Endothelial cell of umbilical vein (primary cell): Measurements from ENCODE around the gene ZNF804A. TPM values are rescaled to one million over a fixed set of nuclear protein-coding genes. Genes with fewer than 3 reads are reported as not detected.

ENCODE experiments used
- BruUV-seq: library from RNA; stranded (reverse); fragments of 400-500 nt; replicated peaks from 2 replicates; lab custom pipeline; 2021; lab: Mats Ljungman, UMichigan
- CTCF ChIA-PET: fragments of 300-600, 350-600 bp; sonication (Branson Sonifier 250); formaldehyde crosslinking; loops from one replicate; lab custom pipeline; 2021; ENCODE audit warnings: antibody characterized with exemption, inconsistent platforms; lab: Charles Lee
- POLR2A ChIA-PET: fragments of 300-600, 350-600 bp; sonication (Branson Sonifier 250); formaldehyde crosslinking; loops from one replicate; lab custom pipeline; 2021; ENCODE audit warnings: antibody characterized with exemption, inconsistent platforms; lab: Charles Lee
- DNase-seq: peaks from one replicate; pipeline ENCODE4 v3.0.0-alpha.2; 2011; ENCODE audit warnings: low read depth, low spot score
- FAIRE-seq: peaks from 2 replicates; lab custom pipeline; 2011; peaks lifted over from hg19 to GRCh38; lab: Jason Lieb, UNC
- H2AFZ ChIP-seq: 2 replicates; pipeline ENCODE4 v1.6.0; 2012; ENCODE audit warnings: low read depth, low read length, control low read depth, inconsistent platforms
- H3K27ac ChIP-seq: 2 replicates; pipeline ENCODE4 v1.5.1; 2011; ENCODE audit warnings: low read depth, mild to moderate bottlenecking, control low read depth, low read length, moderate library complexity; ENCODE audit not compliant: insufficient read depth
- H3K27me3 ChIP-seq, 2 experiments: 2 replicates each; pipeline versions ENCODE4 v1.6.0 to v1.6.1; 2011; ENCODE audit warnings: low read length in 2 of 2, mixed read lengths in 1 of 2; ENCODE audit not compliant: control insufficient read depth in 2 of 2, insufficient read depth in 2 of 2
- H3K36me3 ChIP-seq, 2 experiments: 2 replicates in 1 of 2; 3 replicates in 1 of 2; pipeline ENCODE4 v1.5.1; 2011; ENCODE audit warnings: low read length in 2 of 2, mild to moderate bottlenecking in 1 of 2, moderate library complexity in 1 of 2; ENCODE audit not compliant: control insufficient read depth in 2 of 2, insufficient read depth in 2 of 2; ENCODE audit errors: extremely low read depth in 1 of 2
- H3K4me1 ChIP-seq: 3 replicates; pipeline ENCODE4 v1.5.1; 2011; ENCODE audit warnings: mild to moderate bottlenecking, low read length; ENCODE audit not compliant: control insufficient read depth, insufficient read depth; ENCODE audit errors: extremely low read depth
- H3K4me2 ChIP-seq: 2 replicates; pipeline ENCODE4 v1.6.1; 2011; ENCODE audit warnings: low read length, control low read depth, mixed read lengths; ENCODE audit not compliant: insufficient read depth
- H3K4me3 ChIP-seq, 3 experiments: fragments of 200-600 bp in 1 of 3; sonication (generic), shearing (Covaris generic) in 1 of 3; replicated peaks in 1 of 3; 2 replicates each; pipeline ENCODE4 v1.5.1; 2011 to 2016; ENCODE audit warnings: control low read depth in 3 of 3, low read length in 3 of 3, mild to moderate bottlenecking in 2 of 3, inconsistent platforms in 1 of 3, low read depth in 1 of 3, moderate library complexity in 1 of 3; ENCODE audit not compliant: insufficient read depth in 1 of 3
- H3K79me2 ChIP-seq: 2 replicates; pipeline ENCODE4 v1.6.0; 2012; ENCODE audit warnings: low read length, inconsistent platforms; ENCODE audit not compliant: control insufficient read depth, insufficient read depth
- H3K9ac ChIP-seq: replicated peaks from 2 replicates; pipeline ENCODE3; 2011; ENCODE audit warnings: low read length, control low read depth; ENCODE audit not compliant: insufficient read depth; ENCODE audit errors: extremely low read depth
- H3K9me1 ChIP-seq: replicated peaks from 3 replicates; pipeline ENCODE4 v1.6.0; 2011; ENCODE audit warnings: mild to moderate bottlenecking, low read length; ENCODE audit not compliant: control insufficient read depth, insufficient read depth; ENCODE audit errors: extremely low read depth
- H3K9me3 ChIP-seq: replicated peaks from 2 replicates; pipeline ENCODE4 v1.5.1; 2012; ENCODE audit warnings: low read length, inconsistent platforms; ENCODE audit not compliant: control insufficient read depth, insufficient read depth
- H4K20me1 ChIP-seq: replicated peaks from 2 replicates; pipeline ENCODE3; 2011; ENCODE audit warnings: mild to moderate bottlenecking, low read length; ENCODE audit not compliant: control insufficient read depth, insufficient read depth; ENCODE audit errors: extremely low read depth
- CTCF ChIP-seq, 2 donors: IDR thresholded peaks; 1 replicate in 1 of 2; 2 replicates in 1 of 2; pipeline ENCODE4 v1.5.1; 2011; ENCODE audit warnings: low read length in 2 of 2, mild to moderate bottlenecking in 2 of 2, moderate library complexity in 2 of 2, control low read depth in 1 of 2, inconsistent platforms in 1 of 2, low read depth in 1 of 2; ENCODE audit not compliant: insufficient read depth in 1 of 2; ENCODE audit errors: extremely low read depth in 1 of 2
- EZH2 ChIP-seq: IDR thresholded peaks from 2 replicates; pipeline ENCODE4 v1.6.1; 2012; ENCODE audit warnings: borderline replicate concordance, low read depth, mild to moderate bottlenecking, moderate library complexity, low read length, inconsistent platforms; ENCODE audit not compliant: severe bottlenecking
- FOS ChIP-seq: IDR thresholded peaks from 2 replicates; pipeline ENCODE4 v1.6.1; 2011; ENCODE audit warnings: mild to moderate bottlenecking, low read length, moderate library complexity, borderline replicate concordance; ENCODE audit not compliant: insufficient read depth
- GATA2 ChIP-seq: IDR thresholded peaks from 2 replicates; pipeline ENCODE4 v1.7.0; 2011; ENCODE audit warnings: low read depth, mild to moderate bottlenecking, moderate library complexity, mixed read lengths, low read length; ENCODE audit not compliant: insufficient read length, insufficient read depth
- JUN ChIP-seq: IDR thresholded peaks from 2 replicates; pipeline ENCODE4 v1.6.1; 2011; ENCODE audit warnings: borderline replicate concordance, low read depth; ENCODE audit not compliant: insufficient read length, insufficient read depth
- MYC ChIP-seq: IDR thresholded peaks from one replicate; pipeline ENCODE4 v1.6.1; 2011; ENCODE audit warnings: mild to moderate bottlenecking, low read depth, low read length
- POLR2A ChIP-seq: IDR thresholded peaks from 2 replicates; pipeline ENCODE4 v1.6.1; 2012; ENCODE audit warnings: low read depth, mild to moderate bottlenecking, control low read depth, low read length
- POLR2AphosphoS5 ChIP-seq: IDR thresholded peaks from 2 replicates; pipeline ENCODE4 v1.6.1; 2012; ENCODE audit warnings: low read depth, mild to moderate bottlenecking, control low read depth, low read length, moderate library complexity; ENCODE audit not compliant: insufficient read depth
- dilution Hi-C: fragments of 300-500 bp; cut with MboI; formaldehyde crosslinking; loops from one replicate; pipeline ENCODE4 v1.15.0; 2019; ENCODE audit warnings: low sequenced_read_pairs; ENCODE audit not compliant: extremely low pct_ligation_motif_present
- intact Hi-C: fragments of 100-400 bp; cut with micrococcal nuclease; formaldehyde crosslinking; loops from one replicate; pipeline ENCODE4 v1.10.0; 2022
- polyA plus RNA-seq, 4 experiments: library from polyadenylated mRNA; depleted of rRNA in 3 of 4; stranded (reverse) in 3 of 4; unstranded in 1 of 4; fragments of >200 nt; gene quantifications; 2 replicates each; pipeline versions ENCODE4 v1.2.1 to v1.2.3, GENCODE V29; 2011 to 2012; ENCODE audit warnings: missing spikeins in 1 of 4
- total RNA-seq: library from RNA; stranded (reverse); gene quantifications from 2 replicates; pipeline ENCODE4 v1.2.3, GENCODE V29; 2021
- TF ChIP-seq, protein P1 (sequence below): IDR thresholded peaks from 2 replicates; pipeline ENCODE4 v1.6.1; 2011; ENCODE audit not compliant: insufficient read depth, insufficient read length

Gene ZNF804A
- total and polyA plus RNA-seq, 2 donors (not counting 3 experiments of a cell fraction or from before 2014, with no cell fraction given), result 0.22 TPM; not detected in 1

DNA sequence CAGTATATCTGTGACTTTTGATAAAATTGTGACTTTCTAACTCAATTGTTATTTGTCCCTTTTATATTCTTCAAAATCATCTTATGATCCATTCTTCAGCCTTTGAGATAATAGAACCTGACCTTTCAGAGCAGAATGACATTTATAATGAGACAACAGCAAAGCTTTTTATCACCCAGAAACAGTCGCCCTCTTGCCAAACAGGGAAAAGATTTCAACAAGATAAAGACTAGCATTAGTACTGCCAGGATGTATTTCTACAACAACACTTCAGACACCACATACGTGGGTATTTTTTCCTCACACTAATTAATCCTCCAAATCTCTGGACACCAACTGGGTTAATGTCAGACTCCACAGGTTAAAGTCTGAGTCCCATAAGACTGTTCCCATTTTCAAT, 249.0 kb downstream of the ZNF804A start:
- ChIA-PET POLR2A (no interaction called here), CTCF (no interaction called here)
- H3K79me2 ChIP-seq, result no peaks in the 10 kb centered on the region
- no peak overlapping the region for H3K4me3 ChIP-seq
- H3K27me3 ChIP-seq, result no peaks in the 10 kb centered on the region
- H3K27ac ChIP-seq, result no peak overlapping the region
- no peak for DNase-seq
- dilution Hi-C loops (no loop called here), intact Hi-C loops (no loop called here)
- BruUV-seq, result no TSS peak
- TF ChIP-seq CTCF (IDR thresholded peaks at IDR 0.05; ENCODE audit: extremely low read depth in 1 of 2, insufficient read depth in 1 of 2, low read depth in 1 of 2, low read length in 2 of 2), result no peak
- TF ChIP-seq POLR2A, result no peak
- TF ChIP-seq MYC, result no peak
- no peaks in the 10 kb centered on the region for H3K4me1 ChIP-seq
- no peaks in the 10 kb centered on the region for H3K9me1 ChIP-seq
- no peaks in the 10 kb centered on the region for H4K20me1 ChIP-seq
- no peak overlapping the region for H3K4me2 ChIP-seq
- H3K9me3 ChIP-seq, result no peaks in the 10 kb centered on the region
- no peaks in the 10 kb centered on the region for H3K36me3 ChIP-seq
- no peak for FAIRE-seq
- H3K9ac ChIP-seq, result no peak overlapping the region
- H2AFZ ChIP-seq, result no peak overlapping the region

GRCh38 chr2:184849516-184849915, 251.2 kb downstream of the ZNF804A start:
- intact Hi-C loops, result no loop called here

More at GRCh38 chr2:184849516-184849915, 251.2 kb downstream of the ZNF804A start:
- TF ChIP-seq JUN (no peak), EZH2 (no peak), POLR2AphosphoS5 (no peak), CTCF (IDR thresholded peaks at IDR 0.05; ENCODE audit: extremely low read depth in 1 of 2, insufficient read depth in 1 of 2, low read depth in 1 of 2, low read length in 2 of 2) (no peak), FOS (no peak), POLR2A (no peak), GATA2 (no peak), MYC (no peak)
- TF ChIP-seq, protein P1, sequence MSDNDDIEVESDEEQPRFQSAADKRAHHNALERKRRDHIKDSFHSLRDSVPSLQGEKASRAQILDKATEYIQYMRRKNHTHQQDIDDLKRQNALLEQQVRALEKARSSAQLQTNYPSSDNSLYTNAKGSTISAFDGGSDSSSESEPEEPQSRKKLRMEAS, result no peak
- DNase-seq (no peak), FAIRE-seq (no peak)
- no peaks in the 10 kb centered on the region for H3K36me3 ChIP-seq
- no peaks in the 10 kb centered on the region for H3K79me2 ChIP-seq
- H3K27ac ChIP-seq, result no peak overlapping the region
- H3K9ac ChIP-seq, result no peak overlapping the region
- dilution Hi-C loops, result no loop called here
- no TSS peak for BruUV-seq
- no peaks in the 10 kb centered on the region for H3K27me3 ChIP-seq
- no peaks in the 10 kb centered on the region for H3K9me3 ChIP-seq
- no peaks in the 10 kb centered on the region for H3K4me1 ChIP-seq
- H4K20me1 ChIP-seq, result no peaks in the 10 kb centered on the region
- H3K4me3 ChIP-seq, result no peak overlapping the region
- no peaks in the 10 kb centered on the region for H3K9me1 ChIP-seq
- no peak overlapping the region for H2AFZ ChIP-seq
- POLR2A ChIA-PET, result no interaction called here
- CTCF ChIA-PET, result no interaction called here
- H3K4me2 ChIP-seq, result no peak overlapping the region
